HEK293 (cell line): ENCODE measurements around the gene PARD3.

Experiments
- CTCF ChIA-PET: fragments of 350-600 bp; formaldehyde crosslinking; extraction: SDS; loops from one replicate; lab custom pipeline; 2021; ENCODE audit warnings: antibody characterized with exemption; lab: Yijun Ruan, JAX
- POLR2A ChIA-PET: fragments of 300-600 bp; formaldehyde crosslinking; extraction: SDS; loops from one replicate; lab custom pipeline; 2020; ENCODE audit warnings: antibody characterized with exemption, inconsistent platforms; lab: Yijun Ruan, JAX
- H3K27ac ChIP-seq: fragments of 200-500 bp; sonication (Bioruptor generic); 2 replicates; pipeline ENCODE4 v1.5.1; 2014; ENCODE audit warnings: low read depth, low read length, control low read depth, inconsistent platforms; ENCODE audit errors: extremely low read depth
- H3K36me3 ChIP-seq, 2 experiments: fragments of 200-500 bp in 1 of 2; sonication (Bioruptor generic) in 1 of 2; 1 replicate in 1 of 2; 2 replicates in 1 of 2; pipeline ENCODE4 v1.5.1; 2014 to 2017; ENCODE audit warnings: inconsistent platforms in 2 of 2, low read length in 2 of 2; ENCODE audit not compliant: control insufficient read depth in 2 of 2, insufficient read depth in 1 of 2
- H3K4me1 ChIP-seq: fragments of 200-500 bp; sonication (Bioruptor generic); 2 replicates; pipeline ENCODE4 v1.5.1; 2014; ENCODE audit warnings: mild to moderate bottlenecking, low read length, inconsistent platforms; ENCODE audit not compliant: control insufficient read depth, insufficient read depth
- H3K4me3 ChIP-seq: 2 replicates; pipeline ENCODE4 v1.5.1; 2011; ENCODE audit warnings: low read depth, mild to moderate bottlenecking, control low read depth, low read length, moderate library complexity
- H3K9me3 ChIP-seq: fragments of 200-500 bp; sonication (Bioruptor generic); 2 replicates; pipeline ENCODE4 v1.5.1; 2014; ENCODE audit warnings: low read depth, low read length, inconsistent platforms; ENCODE audit not compliant: control insufficient read depth, insufficient read depth
- GLIS1 ChIP-seq: fragments of 450-650 bp; formaldehyde crosslinking; IDR thresholded peaks from 2 replicates; pipeline ENCODE4 v1.5.1; 2016; ENCODE audit warnings: missing biosample characterization, missing genetic modification characterization
- PATZ1 ChIP-seq: fragments of 450-650 bp; formaldehyde crosslinking; IDR thresholded peaks from 2 replicates; pipeline ENCODE4 v1.5.1; 2016; ENCODE audit warnings: missing biosample characterization, missing genetic modification characterization
- PRDM2 ChIP-seq: fragments of 450-650 bp; formaldehyde crosslinking; IDR thresholded peaks from 2 replicates; pipeline ENCODE4 v1.5.1; 2016; ENCODE audit warnings: missing biosample characterization, missing genetic modification characterization, borderline replicate concordance
- PRDM6 ChIP-seq: fragments of 450-650 bp; formaldehyde crosslinking; IDR thresholded peaks from 2 replicates; pipeline ENCODE4 v1.5.1; 2017; ENCODE audit warnings: missing biosample characterization, missing genetic modification characterization
- RBAK ChIP-seq: fragments of 450-650 bp; formaldehyde crosslinking; IDR thresholded peaks from 2 replicates; pipeline ENCODE4 v1.5.1; 2016; ENCODE audit warnings: missing biosample characterization, missing genetic modification characterization
- SP7 ChIP-seq: fragments of 450-650 bp; formaldehyde crosslinking; IDR thresholded peaks from 2 replicates; pipeline ENCODE4 v1.5.1; 2016; ENCODE audit warnings: missing biosample characterization, missing genetic modification characterization
- YY1 ChIP-seq: fragments of 450-650 bp; formaldehyde crosslinking; IDR thresholded peaks from 2 replicates; pipeline ENCODE4 v1.5.1; 2018; ENCODE audit warnings: missing biosample characterization, missing genetic modification characterization
- ZBTB1 ChIP-seq: fragments of 450-650 bp; formaldehyde crosslinking; IDR thresholded peaks from 2 replicates; pipeline ENCODE4 v1.5.1; 2016; ENCODE audit warnings: missing biosample characterization, missing genetic modification characterization
- ZFP37 ChIP-seq: fragments of 450-650 bp; formaldehyde crosslinking; IDR thresholded peaks from 2 replicates; pipeline ENCODE4 v1.5.1; 2016; ENCODE audit warnings: missing biosample characterization, missing genetic modification characterization
- ZIC2 ChIP-seq: fragments of 450-650 bp; formaldehyde crosslinking; IDR thresholded peaks from 2 replicates; pipeline ENCODE4 v1.5.1; 2016; ENCODE audit warnings: missing biosample characterization, missing genetic modification characterization
- ZNF112 ChIP-seq: fragments of 450-650 bp; formaldehyde crosslinking; IDR thresholded peaks from 2 replicates; pipeline ENCODE4 v1.5.0; 2017; ENCODE audit warnings: missing biosample characterization, missing genetic modification characterization
- ZNF23 ChIP-seq: fragments of 450-650 bp; formaldehyde crosslinking; IDR thresholded peaks from 2 replicates; pipeline ENCODE4 v1.5.1; 2016; ENCODE audit warnings: missing biosample characterization, missing genetic modification characterization, borderline replicate concordance
- ZNF239 ChIP-seq: fragments of 450-650 bp; formaldehyde crosslinking; IDR thresholded peaks from 2 replicates; pipeline ENCODE4 v1.5.1; 2016; ENCODE audit warnings: missing biosample characterization, missing genetic modification characterization
- ZNF311 ChIP-seq: fragments of 450-650 bp; formaldehyde crosslinking; IDR thresholded peaks from 2 replicates; pipeline ENCODE4 v1.5.1; 2017; ENCODE audit warnings: missing biosample characterization, missing genetic modification characterization, borderline replicate concordance
- ZNF324 ChIP-seq: fragments of 450-650 bp; formaldehyde crosslinking; IDR thresholded peaks from 2 replicates; pipeline ENCODE4 v1.5.1; 2016; ENCODE audit warnings: missing biosample characterization, missing genetic modification characterization
- ZNF670 ChIP-seq: fragments of 450-650 bp; formaldehyde crosslinking; IDR thresholded peaks from 2 replicates; pipeline ENCODE4 v1.5.1; 2016; ENCODE audit warnings: missing biosample characterization, missing genetic modification characterization, low read depth
- ZSCAN18 ChIP-seq: fragments of 450-650 bp; formaldehyde crosslinking; IDR thresholded peaks from 2 replicates; pipeline ENCODE4 v1.5.1; 2016; ENCODE audit warnings: missing biosample characterization, missing genetic modification characterization
- ZSCAN30 ChIP-seq: fragments of 450-650 bp; IDR thresholded peaks from 2 replicates; pipeline ENCODE4 v1.5.1; 2018; ENCODE audit warnings: missing biosample characterization, mild to moderate bottlenecking, missing genetic modification characterization, moderate library complexity

The PARD3 gene

GRCh38 chr10:34171957-34172527 is 643.1 kb downstream of the PARD3 start:
- Histone ChIP-seq H3K4me1 (peaks cover 7% of the 10 kb centered on the region; the same call in 1 of the 2 replicates), H3K36me3 (no peaks in the 10 kb centered on the region), H3K27ac (no peak overlapping the region), H3K4me3 (no peak overlapping the region), H3K9me3 (no peaks in the 10 kb centered on the region)
- CTCF ChIA-PET = interaction anchor here (0.5 to 0.6 kb wide), 2 partner anchors 37 to 1376 kb away, joined by 3 to 4 read pairs; no protein-coding TSS in a partner anchor
- peak; percentile 57; the same call in 1 of the 2 replicates for TF ChIP-seq PRDM6 (tag by site-specific recombination)
- TF ChIP-seq RBAK = no peak
- POLR2A ChIA-PET = no interaction called here

GRCh38 chr10:34169677-34170076 is 645.4 kb downstream of the PARD3 start:
- POLR2A ChIA-PET = no interaction called here
- TF ChIP-seq RBAK = no peak
- TF ChIP-seq ZIC2 (tag by site-specific recombination) = peak; percentile 76
- Histone ChIP-seq H3K4me3 (no peak overlapping the region), H3K4me1 (no peaks in the 10 kb centered on the region), H3K27ac (no peak overlapping the region), H3K36me3 (no peaks in the 10 kb centered on the region), H3K9me3 (no peaks in the 10 kb centered on the region)
- CTCF ChIA-PET = no interaction called here

GRCh38 chr10:34169131-34169530 is 646.0 kb downstream of the PARD3 start:
- CTCF ChIA-PET = no interaction called here
- no peaks in the 10 kb centered on the region for H3K4me1 ChIP-seq
- H3K27ac ChIP-seq = no peak overlapping the region
- no peaks in the 10 kb centered on the region for H3K36me3 ChIP-seq
- H3K9me3 ChIP-seq = no peaks in the 10 kb centered on the region
- POLR2A ChIA-PET = no interaction called here
- no peak overlapping the region for H3K4me3 ChIP-seq
- TF ChIP-seq ZNF670 = no peak
- no peak for TF ChIP-seq YY1 (tag by site-specific recombination)
- no peak for TF ChIP-seq PRDM2 (tag by site-specific recombination)
- TF ChIP-seq ZFP37 (tag by site-specific recombination) = no peak
- no peak for TF ChIP-seq ZSCAN30 (tag by site-specific recombination)
- TF ChIP-seq PATZ1 (tag by site-specific recombination) = no peak
- no peak for TF ChIP-seq ZBTB1
- TF ChIP-seq ZNF112 (tag by site-specific recombination) = no peak
- no peak for TF ChIP-seq ZNF324
- TF ChIP-seq GLIS1 (tag by site-specific recombination) = no peak
- no peak for TF ChIP-seq SP7 (tag by site-specific recombination)
- TF ChIP-seq ZNF311 (tag by site-specific recombination) = no peak
- no peak for TF ChIP-seq ZSCAN18
- TF ChIP-seq ZNF239 (tag by site-specific recombination) = no peak
- no peak for TF ChIP-seq ZNF23 (tag by site-specific recombination)
